GM19467 (cell line): Measurements from ENCODE around the gene USP4.
"Not testable (repeated sequence)": the region's sequence is repeated elsewhere in the genome, so short reads cannot be mapped to it uniquely, and the experiment has no call there.

Source experiments
- ATAC-seq: cut with Tn5 transposase; IDR thresholded peaks from one replicate; pipeline ENCODE4 v1.9.1; 2021; ENCODE audit warnings: mild to moderate bottlenecking, moderate library complexity; ENCODE audit not compliant: unreplicated experiment

The USP4 gene

GRCh38 chr3:49351521-49352011 lies 11.7 kb upstream of the USP4 start:
- ATAC-seq: no peak

GRCh38 chr3:49349348-49350114 lies 9.7 kb upstream of the USP4 start:
- no peak for ATAC-seq

- not testable (repeated sequence) for ATAC-seq
Measured at GRCh38 chr3:49348361-49348760, 8.5 kb upstream of the USP4 start.

DNA sequence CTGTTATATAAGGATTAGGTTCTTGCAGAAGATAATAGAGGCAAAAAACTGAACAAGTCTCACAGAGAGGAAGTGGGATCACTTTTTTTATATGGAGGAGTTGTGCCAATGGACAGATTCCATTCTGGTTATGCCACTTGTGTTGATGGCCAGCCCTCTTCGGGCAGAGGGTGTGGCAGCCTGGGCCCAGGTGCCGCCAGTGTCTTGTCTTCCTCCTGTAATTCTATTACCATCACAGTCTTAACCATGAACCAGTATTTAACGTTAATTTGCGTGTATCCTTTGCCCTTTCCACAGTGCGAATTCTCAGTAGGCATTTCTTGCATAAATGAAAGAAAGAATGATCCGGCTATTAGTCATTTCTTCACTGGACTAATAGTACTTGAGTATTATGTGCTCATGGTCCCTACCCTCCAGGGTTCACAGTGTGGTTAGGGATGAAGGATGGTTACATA lies 7.0 kb upstream of the USP4 start:
- ATAC-seq: no peak

DNA sequence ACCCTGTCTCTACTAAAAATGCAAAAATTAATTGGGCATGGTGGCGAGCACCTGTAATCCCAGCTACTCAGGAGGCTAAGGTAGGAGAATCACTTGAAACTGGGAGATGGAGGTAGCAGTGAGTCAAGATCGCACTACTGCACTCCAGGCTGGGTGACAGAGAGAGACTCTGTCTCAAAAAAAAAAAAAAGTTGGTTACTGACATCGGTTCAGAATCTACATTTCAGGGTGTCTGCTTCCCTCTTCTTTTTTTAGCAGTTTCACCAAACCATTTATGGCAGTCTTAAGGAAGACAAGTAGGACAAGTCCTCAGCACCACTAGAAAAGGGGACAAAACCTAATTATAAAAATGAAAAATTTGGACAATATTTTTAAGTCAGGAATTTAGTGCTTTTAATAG lies 3.3 kb upstream of the USP4 start:
- ATAC-seq: no peak

GRCh38 chr3:49341996-49342395 lies 2.1 kb upstream of the USP4 start:
- ATAC-seq: no peak

- peak; percentile 9 for ATAC-seq
Measured at GRCh38 chr3:49339581-49339940, 292 bp downstream of the USP4 start.

- no peak for ATAC-seq
Measured at GRCh38 chr3:49333916-49334633, 5.8 kb downstream of the USP4 start.

DNA sequence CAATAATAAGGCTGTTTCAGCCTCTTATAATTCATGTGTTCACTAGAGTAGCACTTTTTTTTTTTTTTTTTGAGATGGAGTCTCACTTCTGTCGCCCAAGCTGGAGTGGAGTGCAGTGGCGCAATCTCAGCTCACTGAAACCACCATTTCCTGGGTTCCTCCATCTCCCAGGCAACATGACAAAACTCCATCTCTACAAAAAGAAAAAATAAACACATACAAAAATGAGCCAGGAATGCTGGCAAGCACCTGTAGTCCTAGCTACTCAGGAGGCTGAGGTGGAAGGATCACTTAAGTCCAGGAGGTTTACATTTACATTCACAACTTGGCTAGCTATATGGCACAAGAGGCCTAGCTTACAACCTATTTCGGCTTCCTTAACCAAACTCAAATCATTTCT lies 6.8 kb downstream of the USP4 start:
- ATAC-seq: no peak

DNA sequence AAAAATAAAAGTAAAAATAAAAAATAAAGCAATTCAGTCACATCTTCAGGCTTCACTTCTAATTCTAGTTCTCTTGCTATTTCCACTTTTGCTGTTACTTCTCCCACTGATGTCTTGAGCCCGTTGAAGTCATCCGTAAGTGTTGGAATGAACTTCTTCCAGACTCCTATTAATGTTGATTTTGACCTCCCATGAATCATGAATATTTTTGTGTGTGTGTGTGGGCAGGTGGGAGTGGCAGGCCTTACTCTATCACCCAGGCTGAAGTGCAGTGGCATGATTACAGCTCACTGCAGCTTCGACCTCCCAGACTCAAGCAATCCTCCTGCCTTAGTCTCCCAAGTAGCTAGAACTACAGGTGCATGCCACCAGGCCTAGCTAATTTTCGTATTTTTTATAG lies 10.7 kb downstream of the USP4 start:
- no peak for ATAC-seq

DNA sequence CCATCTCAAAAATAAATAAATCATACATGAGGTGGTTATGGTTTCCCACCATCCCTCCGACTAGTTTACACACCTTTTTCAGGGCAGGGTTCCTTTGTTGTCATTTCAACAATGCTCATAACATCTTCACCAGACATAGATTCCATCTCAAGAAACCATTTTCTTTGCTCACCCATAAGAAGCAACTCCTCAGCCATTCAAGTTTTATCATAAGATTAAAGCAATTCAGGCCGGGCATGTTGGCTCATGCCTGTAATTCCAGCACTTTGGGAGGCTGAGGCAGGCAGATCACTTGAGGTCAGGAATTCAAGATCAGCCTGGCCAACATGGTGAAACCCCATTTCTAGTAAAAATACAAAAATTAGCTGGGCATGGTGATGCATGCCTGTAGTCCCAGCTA lies 11.5 kb downstream of the USP4 start:
- not testable (repeated sequence) for ATAC-seq

- no peak for ATAC-seq
Measured at GRCh38 chr3:49327485-49327884, 12.4 kb downstream of the USP4 start.

- ATAC-seq: no peak
Measured at GRCh38 chr3:49324768-49325167, 15.1 kb downstream of the USP4 start.

GRCh38 chr3:49316696-49317457 lies 23.0 kb downstream of the USP4 start:
- ATAC-seq: no peak

DNA sequence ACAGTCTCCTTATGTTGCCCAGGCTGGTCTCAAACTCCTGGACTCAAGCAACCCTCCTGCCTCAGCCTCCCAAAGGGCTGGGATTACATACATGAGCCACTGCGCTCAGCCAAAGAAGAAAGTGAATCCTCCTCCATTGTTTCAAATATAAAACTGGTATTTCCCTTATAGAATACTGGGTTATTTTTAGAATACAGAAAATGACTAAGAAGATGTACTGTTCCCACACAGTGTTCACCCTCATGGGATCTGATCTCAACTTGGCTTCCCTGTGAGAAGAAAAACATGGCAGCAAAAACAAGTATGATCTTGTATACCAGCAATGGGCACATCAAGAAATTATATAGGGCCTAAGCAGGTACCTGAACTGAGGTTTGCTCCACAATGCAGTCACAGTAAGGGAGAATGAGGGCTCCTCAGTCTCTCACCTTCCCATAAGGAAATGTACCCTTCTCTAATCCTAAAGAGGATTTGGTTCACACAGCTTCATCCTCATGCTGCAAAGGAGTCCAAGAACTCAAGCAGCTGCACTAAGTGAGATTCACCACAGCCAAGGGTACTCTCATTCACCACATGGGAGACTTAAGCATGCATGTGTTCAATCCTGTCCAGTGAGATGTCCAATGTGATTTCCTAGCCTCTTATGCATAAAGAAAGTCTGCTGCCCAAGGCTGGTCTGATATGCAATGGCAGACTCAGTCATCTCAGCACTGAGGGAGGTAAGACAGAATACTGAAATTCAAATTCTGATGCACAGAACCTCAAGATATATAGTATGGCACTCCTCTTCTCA lies 25.8 kb downstream of the USP4 start:
- no peak for ATAC-seq

- ATAC-seq: no peak
Measured at GRCh38 chr3:49311283-49311682, 28.6 kb downstream of the USP4 start.

GRCh38 chr3:49310677-49311076 lies 29.2 kb downstream of the USP4 start:
- no peak for ATAC-seq

GRCh38 chr3:49305608-49306007 lies 34.2 kb downstream of the USP4 start:
- ATAC-seq: no peak

GRCh38 chr3:49302613-49303012 lies 37.2 kb downstream of the USP4 start:
- ATAC-seq: no peak

DNA sequence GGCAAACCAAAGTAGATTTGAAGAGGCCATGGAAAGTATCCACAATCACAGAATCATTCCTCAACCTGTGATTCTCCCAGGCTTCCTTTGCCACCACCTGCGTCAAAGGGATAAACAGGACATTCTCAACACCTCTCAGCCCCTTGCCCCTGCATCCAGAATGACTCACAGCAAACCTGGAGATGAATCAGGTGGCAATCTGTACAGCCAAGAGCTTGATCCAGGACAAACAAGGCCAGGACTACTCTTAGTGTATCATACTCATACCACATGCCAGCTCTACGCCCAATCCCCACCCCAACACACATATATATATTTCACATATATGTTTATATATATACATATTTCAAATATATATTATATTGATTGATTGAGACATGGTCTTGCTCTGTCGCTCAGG lies 39.3 kb downstream of the USP4 start:
- no peak for ATAC-seq

DNA sequence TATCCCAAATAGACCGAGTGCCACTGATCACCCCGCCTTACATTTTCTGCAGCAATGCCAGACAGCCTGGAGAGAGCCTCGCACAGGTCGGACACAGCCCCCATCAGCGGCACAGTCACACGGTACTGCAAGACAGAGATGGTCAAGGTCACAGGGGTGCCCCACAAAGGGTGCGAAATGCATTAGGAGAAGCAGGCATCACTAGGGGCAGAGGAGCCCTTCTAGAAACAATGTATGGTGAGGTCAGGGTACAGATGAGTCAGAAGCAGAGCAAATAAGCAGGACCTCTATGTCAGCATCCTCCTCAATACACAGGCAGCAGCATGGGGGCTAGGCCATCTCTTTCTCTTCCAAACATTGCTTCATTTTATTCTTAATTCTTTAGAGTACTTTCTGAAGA lies 41.3 kb downstream of the USP4 start:
- no peak for ATAC-seq
